ENCODE data around the gene STARD3. TPM values are rescaled to one million over a fixed set of nuclear protein-coding genes. Genes with fewer than 3 reads are reported as not detected.

STARD3 gene
- total and polyA plus RNA-seq, 2 donors (not counting 3 experiments of a cell fraction or from before 2014, with no cell fraction given): 51.0 to 75.7 TPM

GRCh38 chr17:39641883-39642282 is 4.9 kb downstream of the STARD3 start:
- Histone ChIP-seq H4K20me1 (replicated peaks; ENCODE audit: control insufficient read depth, extremely low read depth, insufficient read depth, low read length) (no peaks in the 10 kb centered on the region), H3K27ac (ENCODE audit: insufficient read depth, low read depth, low read length) (no peak overlapping the region), H3K4me1 (ENCODE audit: control insufficient read depth, extremely low read depth, insufficient read depth, low read length) (peaks cover 19% of the 10 kb centered on the region), H3K36me3 (ENCODE audit: control insufficient read depth in 2 of 2, extremely low read depth in 1 of 2, insufficient read depth in 2 of 2, low read length in 2 of 2) (no peaks in the 10 kb centered on the region), H3K27me3 (ENCODE audit: control insufficient read depth in 2 of 2, insufficient read depth in 2 of 2, low read length in 2 of 2) (no peaks in the 10 kb centered on the region), H3K9ac (replicated peaks; ENCODE audit: extremely low read depth, insufficient read depth, low read length) (no peak overlapping the region), H3K9me3 (replicated peaks; ENCODE audit: control insufficient read depth, insufficient read depth, low read length) (no peaks in the 10 kb centered on the region), H3K79me2 (ENCODE audit: control insufficient read depth, insufficient read depth, low read length) (peaks cover 26% of the 10 kb centered on the region), H3K9me1 (replicated peaks; ENCODE audit: control insufficient read depth, extremely low read depth, insufficient read depth, low read length) (no peaks in the 10 kb centered on the region), H2AFZ (ENCODE audit: low read depth, low read length) (no peak overlapping the region), H3K4me3 (replicated peaks in 1 of 3; ENCODE audit: insufficient read depth in 1 of 3, low read depth in 1 of 3, low read length in 3 of 3) (no peak overlapping the region), H3K4me2 (ENCODE audit: insufficient read depth, low read length) (no peak overlapping the region)
- no peak for DNase-seq (ENCODE audit: low read depth, low spot score)
- dilution Hi-C loops (cut with MboI; ENCODE audit: extremely low pct_ligation_motif_present, low sequenced_read_pairs) (no loop called here), intact Hi-C loops (cut with micrococcal nuclease) (no loop called here)
- CTCF ChIA-PET: interaction anchor here (0.6 to 5.2 kb wide), 4 partner anchors 12 to 463 kb away, joined by 5 to 25 read pairs (median 10); no protein-coding TSS in a partner anchor
- TF ChIP-seq FOS (IDR thresholded peaks at IDR 0.05; ENCODE audit: borderline replicate concordance, insufficient read depth, low read length) (no peak), MAX (IDR thresholded peaks at IDR 0.05; ENCODE audit: insufficient read depth, insufficient read length) (no peak), EZH2 (IDR thresholded peaks at IDR 0.05; ENCODE audit: borderline replicate concordance, low read depth, low read length, severe bottlenecking) (no peak), JUN (IDR thresholded peaks at IDR 0.05; ENCODE audit: borderline replicate concordance, insufficient read depth, insufficient read length, low read depth) (no peak), MYC (IDR thresholded peaks at IDR 0.05; ENCODE audit: low read depth, low read length) (no peak), POLR2AphosphoS5 (IDR thresholded peaks at IDR 0.05; ENCODE audit: insufficient read depth, low read depth, low read length) (no peak), POLR2A (IDR thresholded peaks at IDR 0.05; ENCODE audit: low read depth, low read length) (no peak), GATA2 (IDR thresholded peaks at IDR 0.05; ENCODE audit: insufficient read depth, insufficient read length, low read depth, low read length) (no peak), CTCF (IDR thresholded peaks at IDR 0.05; ENCODE audit: extremely low read depth in 1 of 2, insufficient read depth in 1 of 2, low read depth in 1 of 2, low read length in 2 of 2) (no peak)
- no TSS peak for BruUV-seq (replicated peaks)
- POLR2A ChIA-PET: no interaction called here
- no peak for FAIRE-seq

Measured in endothelial cell of umbilical vein (primary cell).